ENCODE measurements around the gene ABHD17B. TPM values are rescaled to one million over a fixed set of nuclear protein-coding genes. Genes with fewer than 3 reads are reported as not detected.

ABHD17B gene
- total and polyA plus RNA-seq, 2 donors (not counting 3 experiments of a cell fraction or from before 2014, with no cell fraction given) = 12.8 to 16.8 TPM

DNA sequence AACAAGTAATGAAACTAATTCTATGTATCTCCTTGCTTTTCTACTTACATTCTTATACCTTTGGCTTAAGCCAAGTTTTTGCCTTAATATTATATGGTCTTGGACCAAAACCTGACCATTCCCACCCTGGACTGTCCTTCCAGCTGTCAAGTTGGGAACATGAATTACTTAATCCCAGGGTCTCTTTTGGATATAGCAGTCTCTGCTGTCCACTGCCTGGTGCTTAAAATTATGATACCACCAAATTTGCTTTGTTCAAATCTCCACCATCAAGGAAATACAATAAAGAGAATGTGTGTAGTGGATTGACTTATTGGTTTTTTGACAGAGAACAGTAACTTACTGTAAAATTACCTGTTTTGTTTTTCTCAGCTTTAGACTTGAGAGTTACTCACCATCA lies 66.2 kb downstream of the ABHD17B start:
- H3K9ac ChIP-seq (replicated peaks; ENCODE audit: extremely low read depth, insufficient read depth, low read length) = no peak overlapping the region
- intact Hi-C loops (cut with micrococcal nuclease) = no loop called here
- no peaks in the 10 kb centered on the region for H4K20me1 ChIP-seq (replicated peaks; ENCODE audit: control insufficient read depth, extremely low read depth, insufficient read depth, low read length)
- DNase-seq (ENCODE audit: low read depth, low spot score) = no peak
- no peaks in the 10 kb centered on the region for H3K36me3 ChIP-seq (ENCODE audit: control insufficient read depth in 2 of 2, extremely low read depth in 1 of 2, insufficient read depth in 2 of 2, low read length in 2 of 2)
- no peak for FAIRE-seq
- TF ChIP-seq EZH2 (IDR thresholded peaks at IDR 0.05; ENCODE audit: borderline replicate concordance, low read depth, low read length, severe bottlenecking) (no peak), GATA2 (IDR thresholded peaks at IDR 0.05; ENCODE audit: insufficient read depth, insufficient read length, low read depth, low read length) (no peak)
- POLR2A ChIA-PET = no interaction called here
- H3K9me1 ChIP-seq (replicated peaks; ENCODE audit: control insufficient read depth, extremely low read depth, insufficient read depth, low read length) = no peaks in the 10 kb centered on the region
- CTCF ChIA-PET = interaction anchor here (0.6 kb wide), 1 partner anchor 30 kb away, joined by 4 read pairs; no protein-coding TSS in a partner anchor
- H2AFZ ChIP-seq (ENCODE audit: low read depth, low read length) = no peak overlapping the region
- dilution Hi-C loops (cut with MboI; ENCODE audit: extremely low pct_ligation_motif_present, low sequenced_read_pairs) = no loop called here
- no peaks in the 10 kb centered on the region for H3K79me2 ChIP-seq (ENCODE audit: control insufficient read depth, insufficient read depth, low read length)
- H3K9me3 ChIP-seq (replicated peaks; ENCODE audit: control insufficient read depth, insufficient read depth, low read length) = no peaks in the 10 kb centered on the region
- H3K27me3 ChIP-seq (ENCODE audit: control insufficient read depth in 2 of 2, insufficient read depth in 2 of 2, low read length in 2 of 2) = no peaks in the 10 kb centered on the region
- H3K4me3 ChIP-seq (replicated peaks in 1 of 3; ENCODE audit: insufficient read depth in 1 of 3, low read depth in 1 of 3, low read length in 3 of 3) = no peak overlapping the region
- H3K27ac ChIP-seq (ENCODE audit: insufficient read depth, low read depth, low read length) = no peak overlapping the region
- no peaks in the 10 kb centered on the region for H3K4me1 ChIP-seq (ENCODE audit: control insufficient read depth, extremely low read depth, insufficient read depth, low read length)
- H3K4me2 ChIP-seq (ENCODE audit: insufficient read depth, low read length) = no peak overlapping the region
- BruUV-seq (replicated peaks) = no TSS peak

DNA sequence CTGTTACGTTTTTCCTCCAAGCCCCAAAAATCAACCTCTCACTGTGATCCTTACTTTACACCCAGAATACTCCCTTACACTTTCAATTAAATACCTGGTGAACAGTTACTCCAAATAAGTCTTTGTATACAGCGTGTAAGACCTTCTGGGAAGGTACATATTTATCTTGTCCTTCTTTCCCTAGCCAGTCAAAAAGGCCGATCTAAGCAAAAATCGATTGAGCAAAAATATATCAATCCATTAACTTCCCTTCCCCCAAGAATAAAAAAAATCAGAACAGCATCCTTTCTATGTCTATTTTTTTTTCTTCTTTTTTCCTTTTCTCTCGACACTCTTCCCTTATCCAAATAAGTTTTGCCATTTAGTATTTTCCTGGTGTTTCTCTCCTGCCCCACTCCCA lies 71.3 kb downstream of the ABHD17B start:
- Histone ChIP-seq H3K4me1 (ENCODE audit: control insufficient read depth, extremely low read depth, insufficient read depth, low read length) (no peaks in the 10 kb centered on the region), H3K9me1 (replicated peaks; ENCODE audit: control insufficient read depth, extremely low read depth, insufficient read depth, low read length) (no peaks in the 10 kb centered on the region), H3K9me3 (replicated peaks; ENCODE audit: control insufficient read depth, insufficient read depth, low read length) (no peaks in the 10 kb centered on the region), H3K9ac (replicated peaks; ENCODE audit: extremely low read depth, insufficient read depth, low read length) (no peak overlapping the region), H3K4me3 (replicated peaks in 1 of 3; ENCODE audit: insufficient read depth in 1 of 3, low read depth in 1 of 3, low read length in 3 of 3) (no peak overlapping the region), H3K27ac (ENCODE audit: insufficient read depth, low read depth, low read length) (no peak overlapping the region), H3K36me3 (ENCODE audit: control insufficient read depth in 2 of 2, extremely low read depth in 1 of 2, insufficient read depth in 2 of 2, low read length in 2 of 2) (no peaks in the 10 kb centered on the region), H3K27me3 (ENCODE audit: control insufficient read depth in 2 of 2, insufficient read depth in 2 of 2, low read length in 2 of 2) (no peaks in the 10 kb centered on the region), H3K79me2 (ENCODE audit: control insufficient read depth, insufficient read depth, low read length) (no peaks in the 10 kb centered on the region), H4K20me1 (replicated peaks; ENCODE audit: control insufficient read depth, extremely low read depth, insufficient read depth, low read length) (no peaks in the 10 kb centered on the region), H2AFZ (ENCODE audit: low read depth, low read length) (no peak overlapping the region), H3K4me2 (ENCODE audit: insufficient read depth, low read length) (no peak overlapping the region)
- dilution Hi-C loops (cut with MboI; ENCODE audit: extremely low pct_ligation_motif_present, low sequenced_read_pairs) = no loop called here
- TF ChIP-seq MAX (IDR thresholded peaks at IDR 0.05; ENCODE audit: insufficient read depth, insufficient read length) = no peak
- TF ChIP-seq MYC (IDR thresholded peaks at IDR 0.05; ENCODE audit: low read depth, low read length) = no peak
- no peak for TF ChIP-seq FOS (IDR thresholded peaks at IDR 0.05; ENCODE audit: borderline replicate concordance, insufficient read depth, low read length)
- no peak for TF ChIP-seq GATA2 (IDR thresholded peaks at IDR 0.05; ENCODE audit: insufficient read depth, insufficient read length, low read depth, low read length)
- TF ChIP-seq POLR2A (IDR thresholded peaks at IDR 0.05; ENCODE audit: low read depth, low read length) = no peak
- TF ChIP-seq, protein P1, sequence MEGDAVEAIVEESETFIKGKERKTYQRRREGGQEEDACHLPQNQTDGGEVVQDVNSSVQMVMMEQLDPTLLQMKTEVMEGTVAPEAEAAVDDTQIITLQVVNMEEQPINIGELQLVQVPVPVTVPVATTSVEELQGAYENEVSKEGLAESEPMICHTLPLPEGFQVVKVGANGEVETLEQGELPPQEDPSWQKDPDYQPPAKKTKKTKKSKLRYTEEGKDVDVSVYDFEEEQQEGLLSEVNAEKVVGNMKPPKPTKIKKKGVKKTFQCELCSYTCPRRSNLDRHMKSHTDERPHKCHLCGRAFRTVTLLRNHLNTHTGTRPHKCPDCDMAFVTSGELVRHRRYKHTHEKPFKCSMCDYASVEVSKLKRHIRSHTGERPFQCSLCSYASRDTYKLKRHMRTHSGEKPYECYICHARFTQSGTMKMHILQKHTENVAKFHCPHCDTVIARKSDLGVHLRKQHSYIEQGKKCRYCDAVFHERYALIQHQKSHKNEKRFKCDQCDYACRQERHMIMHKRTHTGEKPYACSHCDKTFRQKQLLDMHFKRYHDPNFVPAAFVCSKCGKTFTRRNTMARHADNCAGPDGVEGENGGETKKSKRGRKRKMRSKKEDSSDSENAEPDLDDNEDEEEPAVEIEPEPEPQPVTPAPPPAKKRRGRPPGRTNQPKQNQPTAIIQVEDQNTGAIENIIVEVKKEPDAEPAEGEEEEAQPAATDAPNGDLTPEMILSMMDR (IDR thresholded peaks at IDR 0.05; ENCODE audit: extremely low read depth in 1 of 2, insufficient read depth in 1 of 2, low read depth in 1 of 2, low read length in 2 of 2) = no peak
- no peak for TF ChIP-seq EZH2 (IDR thresholded peaks at IDR 0.05; ENCODE audit: borderline replicate concordance, low read depth, low read length, severe bottlenecking)
- TF ChIP-seq JUN (IDR thresholded peaks at IDR 0.05; ENCODE audit: borderline replicate concordance, insufficient read depth, insufficient read length, low read depth) = no peak
- no peak for TF ChIP-seq POLR2AphosphoS5 (IDR thresholded peaks at IDR 0.05; ENCODE audit: insufficient read depth, low read depth, low read length)
- no TSS peak for BruUV-seq (replicated peaks)
- CTCF ChIA-PET = no interaction called here
- intact Hi-C loops (cut with micrococcal nuclease) = no loop called here
- FAIRE-seq (no peak), DNase-seq (ENCODE audit: low read depth, low spot score) (no peak)
- POLR2A ChIA-PET = no interaction called here
